ENCODE data around the gene CDK8. TPM values are rescaled to one million over a fixed set of nuclear protein-coding genes. Genes with fewer than 3 reads are reported as not detected.

CDK8 gene
- total RNA-seq, 2 experiments from 2014 or later: 16.8 to 22.3 TPM

DNA sequence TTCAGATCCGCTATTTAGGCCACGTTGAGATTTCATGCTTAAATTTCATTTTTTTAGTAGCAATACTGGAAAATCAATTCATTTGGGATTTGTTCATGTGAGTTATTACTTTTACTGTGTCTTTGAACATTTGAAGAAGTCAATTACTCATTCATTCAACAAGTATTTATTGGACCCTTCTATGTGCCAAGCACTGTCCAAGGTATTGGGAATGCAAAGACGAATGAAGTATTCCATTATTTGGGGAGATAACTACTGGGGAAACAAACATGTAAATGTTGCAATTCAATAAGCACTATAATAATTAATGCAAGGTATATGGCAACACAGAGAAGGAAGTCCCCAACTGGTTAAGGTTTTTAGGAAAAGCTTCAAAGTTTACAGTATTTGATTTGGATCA, 5.7 kb downstream of the CDK8 start:
- POLR2A ChIA-PET: no interaction called here
- BruUV-seq (replicated peaks): no TSS peak
- DNase-seq (ENCODE audit: low spot score): no peak
- no peak overlapping the region for H3K4me2 ChIP-seq (ENCODE audit: low read length)
- peaks cover 84% of the 10 kb centered on the region for H3K79me2 ChIP-seq (ENCODE audit: insufficient read depth, low read depth, low read length)
- no peaks in the 10 kb centered on the region for H3K9me2 ChIP-seq (ENCODE audit: insufficient read depth, low read length)
- no peak overlapping the region for H2AFZ ChIP-seq (ENCODE audit: low read length)
- no peak overlapping the region for H3K27ac ChIP-seq (ENCODE audit: low read depth, low read length, poor library complexity, severe bottlenecking)
- CTCF ChIA-PET (ENCODE audit: unreplicated experiment): no interaction called here
- TF ChIP-seq EZH2phosphoT487 (IDR thresholded peaks at IDR 0.05; ENCODE audit: borderline replicate concordance, low read depth, low read length): no peak
- TF ChIP-seq, protein P1, sequence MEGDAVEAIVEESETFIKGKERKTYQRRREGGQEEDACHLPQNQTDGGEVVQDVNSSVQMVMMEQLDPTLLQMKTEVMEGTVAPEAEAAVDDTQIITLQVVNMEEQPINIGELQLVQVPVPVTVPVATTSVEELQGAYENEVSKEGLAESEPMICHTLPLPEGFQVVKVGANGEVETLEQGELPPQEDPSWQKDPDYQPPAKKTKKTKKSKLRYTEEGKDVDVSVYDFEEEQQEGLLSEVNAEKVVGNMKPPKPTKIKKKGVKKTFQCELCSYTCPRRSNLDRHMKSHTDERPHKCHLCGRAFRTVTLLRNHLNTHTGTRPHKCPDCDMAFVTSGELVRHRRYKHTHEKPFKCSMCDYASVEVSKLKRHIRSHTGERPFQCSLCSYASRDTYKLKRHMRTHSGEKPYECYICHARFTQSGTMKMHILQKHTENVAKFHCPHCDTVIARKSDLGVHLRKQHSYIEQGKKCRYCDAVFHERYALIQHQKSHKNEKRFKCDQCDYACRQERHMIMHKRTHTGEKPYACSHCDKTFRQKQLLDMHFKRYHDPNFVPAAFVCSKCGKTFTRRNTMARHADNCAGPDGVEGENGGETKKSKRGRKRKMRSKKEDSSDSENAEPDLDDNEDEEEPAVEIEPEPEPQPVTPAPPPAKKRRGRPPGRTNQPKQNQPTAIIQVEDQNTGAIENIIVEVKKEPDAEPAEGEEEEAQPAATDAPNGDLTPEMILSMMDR (conservative IDR thresholded peaks at IDR 0.05; ENCODE audit: low read length): no peak
- H4K20me1 ChIP-seq (ENCODE audit: insufficient read depth, low read length): peaks cover 56% of the 10 kb centered on the region
- no peaks in the 10 kb centered on the region for H3K36me3 ChIP-seq (ENCODE audit: insufficient read depth, low read length)
- H3K4me3 ChIP-seq (ENCODE audit: low read depth, low read length, poor library complexity, severe bottlenecking): no peak overlapping the region
- intact Hi-C loops (cut with micrococcal nuclease; ENCODE audit: unreplicated experiment): loop anchor here (10.0 kb wide), 1 partner anchor 235 kb away; no protein-coding TSS in a partner anchor
- H3K4me1 ChIP-seq (ENCODE audit: insufficient read depth, low read length, poor library complexity, severe bottlenecking): peaks cover 23% of the 10 kb centered on the region
- H3K9me3 ChIP-seq (ENCODE audit: low read length): no peaks in the 10 kb centered on the region

DNA sequence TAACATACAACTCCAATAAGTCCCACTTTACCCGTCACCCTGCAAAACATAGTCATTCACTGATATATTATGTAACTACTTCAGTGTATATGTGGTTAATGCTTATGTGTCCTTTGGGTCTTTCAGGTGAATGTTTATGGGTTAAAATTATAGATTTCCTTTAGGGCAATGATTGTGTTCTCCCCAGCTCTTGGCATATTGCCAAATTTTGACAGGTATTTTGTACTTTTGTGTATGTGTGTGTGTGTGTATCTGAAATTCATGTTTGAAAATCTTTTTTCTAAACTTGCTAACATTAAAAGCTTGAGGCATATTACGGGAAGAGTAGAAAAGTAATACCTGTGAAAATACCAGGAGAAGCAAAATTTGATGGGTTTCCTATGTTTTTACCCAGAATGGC, 8.2 kb downstream of the CDK8 start:
- Histone ChIP-seq H3K4me1 (ENCODE audit: insufficient read depth, low read length, poor library complexity, severe bottlenecking) (peaks cover 4% of the 10 kb centered on the region), H3K27ac (ENCODE audit: low read depth, low read length, poor library complexity, severe bottlenecking) (no peak overlapping the region), H3K4me3 (ENCODE audit: low read depth, low read length, poor library complexity, severe bottlenecking) (no peak overlapping the region), H4K20me1 (ENCODE audit: insufficient read depth, low read length) (peaks cover 36% of the 10 kb centered on the region), H2AFZ (ENCODE audit: low read length) (no peak overlapping the region), H3K9me2 (ENCODE audit: insufficient read depth, low read length) (no peaks in the 10 kb centered on the region), H3K9me3 (ENCODE audit: low read length) (no peaks in the 10 kb centered on the region), H3K79me2 (ENCODE audit: insufficient read depth, low read depth, low read length) (peaks cover 81% of the 10 kb centered on the region), H3K36me3 (ENCODE audit: insufficient read depth, low read length) (no peaks in the 10 kb centered on the region), H3K4me2 (ENCODE audit: low read length) (no peak overlapping the region)
- DNase-seq (ENCODE audit: low spot score): no peak
- CTCF ChIA-PET (ENCODE audit: unreplicated experiment): no interaction called here
- TF ChIP-seq, protein P1 (conservative IDR thresholded peaks at IDR 0.05; ENCODE audit: low read length): no peak
- no peak for TF ChIP-seq EZH2phosphoT487 (IDR thresholded peaks at IDR 0.05; ENCODE audit: borderline replicate concordance, low read depth, low read length)
- intact Hi-C loops (cut with micrococcal nuclease; ENCODE audit: unreplicated experiment): no loop called here
- BruUV-seq (replicated peaks): no TSS peak
- POLR2A ChIA-PET: interaction anchor here (0.7 kb wide), 1 partner anchor 43 kb away, joined by 3 read pairs; no protein-coding TSS in a partner anchor

DNA sequence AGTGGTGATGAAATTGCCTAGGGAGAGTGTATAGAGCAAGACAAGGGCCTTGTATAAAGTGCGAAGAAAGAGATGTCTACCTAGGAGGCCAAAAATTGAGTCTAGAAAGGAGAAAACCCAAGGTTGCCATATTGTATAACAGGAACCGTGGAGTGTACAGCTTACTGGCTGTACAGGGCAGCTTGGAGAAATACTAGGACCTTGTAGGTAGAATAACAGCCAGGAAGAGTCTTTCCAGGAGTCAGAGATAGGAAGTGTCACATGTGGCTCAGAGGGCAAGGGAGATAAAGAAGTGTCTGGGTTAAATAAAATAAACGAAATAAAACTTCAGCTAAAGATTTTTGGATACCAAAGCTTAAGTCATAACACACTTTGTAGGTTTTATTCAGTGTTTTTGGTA, 12.4 kb downstream of the CDK8 start:
- ChIA-PET POLR2A (interaction anchor here (0.6 to 1.1 kb wide), 2 partner anchors 9 to 13 kb away, joined by 3 read pairs; no protein-coding TSS in a partner anchor), CTCF (ENCODE audit: unreplicated experiment) (no interaction called here)
- H4K20me1 ChIP-seq (ENCODE audit: insufficient read depth, low read length): peaks cover 22% of the 10 kb centered on the region
- intact Hi-C loops (cut with micrococcal nuclease; ENCODE audit: unreplicated experiment): no loop called here
- no TSS peak for BruUV-seq (replicated peaks)
- no peaks in the 10 kb centered on the region for H3K9me3 ChIP-seq (ENCODE audit: low read length)
- H2AFZ ChIP-seq (ENCODE audit: low read length): no peak overlapping the region
- H3K4me3 ChIP-seq (ENCODE audit: low read depth, low read length, poor library complexity, severe bottlenecking): no peak overlapping the region
- H3K9me2 ChIP-seq (ENCODE audit: insufficient read depth, low read length): no peaks in the 10 kb centered on the region
- no peak overlapping the region for H3K4me2 ChIP-seq (ENCODE audit: low read length)
- TF ChIP-seq EZH2phosphoT487 (IDR thresholded peaks at IDR 0.05; ENCODE audit: borderline replicate concordance, low read depth, low read length): no peak
- TF ChIP-seq, protein P1 (conservative IDR thresholded peaks at IDR 0.05; ENCODE audit: low read length): no peak
- DNase-seq (ENCODE audit: low spot score): no peak
- no peak overlapping the region for H3K27ac ChIP-seq (ENCODE audit: low read depth, low read length, poor library complexity, severe bottlenecking)
- no peaks in the 10 kb centered on the region for H3K4me1 ChIP-seq (ENCODE audit: insufficient read depth, low read length, poor library complexity, severe bottlenecking)
- H3K79me2 ChIP-seq (ENCODE audit: insufficient read depth, low read depth, low read length): peaks cover 62% of the 10 kb centered on the region
- H3K36me3 ChIP-seq (ENCODE audit: insufficient read depth, low read length): no peaks in the 10 kb centered on the region
